IPS-18a (cell line): Measurements from ENCODE around the gene MYO1E.

Experiments used
- H3K27ac ChIP-seq: one replicate; pipeline ENCODE4 v1.5.1; 2013; ENCODE audit warnings: low read length
- H3K27me3 ChIP-seq: one replicate; pipeline ENCODE4 v1.6.1; 2013; ENCODE audit warnings: mild to moderate bottlenecking, low read length; ENCODE audit not compliant: control insufficient read depth, insufficient read depth
- H3K36me3 ChIP-seq: one replicate; pipeline ENCODE4 v1.6.1; 2013; ENCODE audit warnings: low read depth, low read length; ENCODE audit not compliant: control insufficient read depth
- H3K4me1 ChIP-seq: one replicate; pipeline ENCODE4 v1.6.1; 2013; ENCODE audit warnings: low read depth, low read length; ENCODE audit not compliant: control insufficient read depth
- H3K4me3 ChIP-seq: one replicate; pipeline ENCODE4 v1.5.1; 2013; ENCODE audit warnings: low read length
- H3K9ac ChIP-seq: one replicate; pipeline ENCODE4 v1.6.1; 2013; ENCODE audit warnings: mild to moderate bottlenecking, low read length, moderate library complexity
- H3K9me3 ChIP-seq: one replicate; pipeline ENCODE4 v1.6.1; 2013; ENCODE audit warnings: low read depth, low read length; ENCODE audit not compliant: control insufficient read depth

Gene MYO1E

GRCh38 chr15:59384507-59384906, 11.8 kb upstream of the MYO1E start:
- no peaks in the 10 kb centered on the region for H3K9me3 ChIP-seq
- H3K27me3 ChIP-seq, result no peaks in the 10 kb centered on the region
- no peak overlapping the region for H3K9ac ChIP-seq
- H3K4me1 ChIP-seq, result no peaks in the 10 kb centered on the region
- no peak overlapping the region for H3K4me3 ChIP-seq
- peaks cover 4% of the 10 kb centered on the region for H3K36me3 ChIP-seq
- H3K27ac ChIP-seq, result no peak overlapping the region

- Histone ChIP-seq H3K27me3 (no peaks in the 10 kb centered on the region), H3K9ac (no peak overlapping the region), H3K4me1 (no peaks in the 10 kb centered on the region), H3K4me3 (no peak overlapping the region), H3K36me3 (peaks cover 4% of the 10 kb centered on the region), H3K27ac (no peak overlapping the region), H3K9me3 (no peaks in the 10 kb centered on the region)
Observed at GRCh38 chr15:59380902-59381610, 8.4 kb upstream of the MYO1E start.

- Histone ChIP-seq H3K4me3 (no peak overlapping the region), H3K9ac (no peak overlapping the region), H3K27me3 (no peaks in the 10 kb centered on the region), H3K9me3 (no peaks in the 10 kb centered on the region), H3K4me1 (no peaks in the 10 kb centered on the region), H3K36me3 (peaks cover 4% of the 10 kb centered on the region), H3K27ac (no peak overlapping the region)
Observed at GRCh38 chr15:59379531-59379930, 6.9 kb upstream of the MYO1E start.

- H3K9ac ChIP-seq, result no peak overlapping the region
- H3K4me1 ChIP-seq, result no peaks in the 10 kb centered on the region
- H3K9me3 ChIP-seq, result no peaks in the 10 kb centered on the region
- H3K36me3 ChIP-seq, result peaks cover 4% of the 10 kb centered on the region
- H3K4me3 ChIP-seq, result no peak overlapping the region
- H3K27ac ChIP-seq, result no peak overlapping the region
- H3K27me3 ChIP-seq, result peaks cover 3% of the 10 kb centered on the region
Observed at GRCh38 chr15:59378855-59379254, 6.2 kb upstream of the MYO1E start.

- Histone ChIP-seq H3K9me3 (no peaks in the 10 kb centered on the region), H3K9ac (no peak overlapping the region), H3K27ac (no peak overlapping the region), H3K36me3 (peaks cover 4% of the 10 kb centered on the region), H3K4me1 (no peaks in the 10 kb centered on the region), H3K27me3 (peaks cover 7% of the 10 kb centered on the region), H3K4me3 (no peak overlapping the region)
Observed at GRCh38 chr15:59377924-59378323, 5.3 kb upstream of the MYO1E start.

- no peaks in the 10 kb centered on the region for H3K9me3 ChIP-seq
- peaks cover 7% of the 10 kb centered on the region for H3K27me3 ChIP-seq
- H3K4me1 ChIP-seq, result no peaks in the 10 kb centered on the region
- no peak overlapping the region for H3K4me3 ChIP-seq
- no peaks in the 10 kb centered on the region for H3K36me3 ChIP-seq
- H3K27ac ChIP-seq, result no peak overlapping the region
- no peak overlapping the region for H3K9ac ChIP-seq
Observed at GRCh38 chr15:59376733-59377132, 4.1 kb upstream of the MYO1E start.

- H3K9me3 ChIP-seq, result no peaks in the 10 kb centered on the region
- peak overlapping the region; percentile 85 for H3K4me3 ChIP-seq
- peaks cover 21% of the 10 kb centered on the region for H3K27me3 ChIP-seq
- peaks cover 10% of the 10 kb centered on the region for H3K4me1 ChIP-seq
- no peaks in the 10 kb centered on the region for H3K36me3 ChIP-seq
- H3K9ac ChIP-seq, result peak overlapping the region; percentile 83
- H3K27ac ChIP-seq, result peak overlapping the region; percentile 54
Observed at GRCh38 chr15:59373215-59373614, 544 bp upstream of the MYO1E start.

GRCh38 chr15:59371458-59372351, 966 bp downstream of the MYO1E start:
- peak overlapping the region; percentile 83 for H3K9ac ChIP-seq
- peaks cover 21% of the 10 kb centered on the region for H3K27me3 ChIP-seq
- no peaks in the 10 kb centered on the region for H3K9me3 ChIP-seq
- H3K4me1 ChIP-seq, result peaks cover 10% of the 10 kb centered on the region
- peak overlapping the region; percentile 46 for H3K27ac ChIP-seq
- H3K4me3 ChIP-seq, result peak overlapping the region; percentile 86
- H3K36me3 ChIP-seq, result no peaks in the 10 kb centered on the region

GRCh38 chr15:59369597-59369996, 3.1 kb downstream of the MYO1E start:
- H3K9ac ChIP-seq, result no peak overlapping the region
- H3K27ac ChIP-seq, result no peak overlapping the region
- H3K4me1 ChIP-seq, result peaks cover 10% of the 10 kb centered on the region
- H3K4me3 ChIP-seq, result no peak overlapping the region
- no peaks in the 10 kb centered on the region for H3K36me3 ChIP-seq
- H3K27me3 ChIP-seq, result peaks cover 21% of the 10 kb centered on the region
- H3K9me3 ChIP-seq, result no peaks in the 10 kb centered on the region

- Histone ChIP-seq H3K27me3 (peaks cover 14% of the 10 kb centered on the region), H3K9ac (no peak overlapping the region), H3K27ac (no peak overlapping the region), H3K4me3 (no peak overlapping the region), H3K4me1 (peaks cover 10% of the 10 kb centered on the region), H3K9me3 (no peaks in the 10 kb centered on the region), H3K36me3 (no peaks in the 10 kb centered on the region)
Observed at GRCh38 chr15:59367022-59367451, 5.6 kb downstream of the MYO1E start.

- Histone ChIP-seq H3K4me3 (no peak overlapping the region), H3K27me3 (peaks cover 13% of the 10 kb centered on the region), H3K9me3 (no peaks in the 10 kb centered on the region), H3K9ac (no peak overlapping the region), H3K4me1 (peaks cover 10% of the 10 kb centered on the region), H3K36me3 (no peaks in the 10 kb centered on the region), H3K27ac (no peak overlapping the region)
Observed at GRCh38 chr15:59366333-59367021, 6.2 kb downstream of the MYO1E start.
